NCI-H460 (cell line): ENCODE results near the gene GTF2B. TPM values are rescaled to one million over a fixed set of nuclear protein-coding genes. Genes with fewer than 3 reads are reported as not detected.

Source experiments
- small RNA-seq, 2 experiments: library from RNA; depleted of rRNA; stranded (forward); fragments of <200 nt; gene quantifications; one replicate each; pipeline ENCODE3, GENCODE V24; 2014
- total RNA-seq: library from RNA; depleted of rRNA; stranded (reverse); fragments of >200 nt; shearing (Covaris generic); gene quantifications from 2 replicates; pipeline ENCODE4 v1.2.3, GENCODE V29; 2014; rRNA removed

Gene GTF2B
- total RNA-seq, 1 experiment from 2014 or later, result 33.8 TPM

Small RNA genes lying within 50 kb of the gene (small RNA-seq; reads per million reads assigned to genes)
- gene RNU6-125P, result 0 reads per million in 2 experiments

Other genes starting within 250 kb of the GTF2B start
- 29.9 and 31.0 TPM in 2 replicates for gene PKN2, start 207.3 kb downstream of the GTF2B start, total RNA-seq
- 8.1 and 8.7 TPM in 2 replicates for gene KYAT3, start 101.1 kb upstream of the GTF2B start, total RNA-seq
- gene RBMXL1, start 101.1 kb upstream of the GTF2B start, total RNA-seq, result 4.5 and 4.8 TPM in 2 replicates
- gene GBP3, start 131.3 kb upstream of the GTF2B start, total RNA-seq, result 0.55 and 1.7 TPM in 2 replicates
- gene GBP1, start 173.6 kb upstream of the GTF2B start, total RNA-seq, result 4.1 and 4.9 TPM in 2 replicates
- 1.1 and 1.3 TPM in 2 replicates for gene GBP2, start 234.5 kb upstream of the GTF2B start, total RNA-seq